Measurements from ENCODE around the gene PRUNE2.

DNA sequence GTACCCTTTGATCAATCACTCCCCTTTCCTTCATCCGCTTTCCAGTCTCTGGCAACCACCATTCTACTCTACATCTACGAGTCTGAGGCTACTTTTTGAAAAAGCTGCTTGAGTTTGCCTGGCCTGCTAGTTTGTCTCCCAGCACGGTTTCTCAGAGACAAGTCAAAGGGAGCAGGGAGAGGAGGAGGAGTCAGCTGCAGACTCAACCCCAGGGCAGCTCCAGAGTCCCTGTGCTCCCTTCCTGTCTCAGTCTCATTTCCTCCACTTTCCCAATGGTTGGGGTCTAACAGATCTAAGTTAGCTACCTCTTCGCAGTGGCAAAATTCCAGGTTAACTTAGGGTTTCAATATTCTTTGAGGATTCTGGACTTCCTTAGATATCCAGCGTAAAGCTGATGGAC, 221.7 kb downstream of the PRUNE2 start:
- TF ChIP-seq, protein P1, sequence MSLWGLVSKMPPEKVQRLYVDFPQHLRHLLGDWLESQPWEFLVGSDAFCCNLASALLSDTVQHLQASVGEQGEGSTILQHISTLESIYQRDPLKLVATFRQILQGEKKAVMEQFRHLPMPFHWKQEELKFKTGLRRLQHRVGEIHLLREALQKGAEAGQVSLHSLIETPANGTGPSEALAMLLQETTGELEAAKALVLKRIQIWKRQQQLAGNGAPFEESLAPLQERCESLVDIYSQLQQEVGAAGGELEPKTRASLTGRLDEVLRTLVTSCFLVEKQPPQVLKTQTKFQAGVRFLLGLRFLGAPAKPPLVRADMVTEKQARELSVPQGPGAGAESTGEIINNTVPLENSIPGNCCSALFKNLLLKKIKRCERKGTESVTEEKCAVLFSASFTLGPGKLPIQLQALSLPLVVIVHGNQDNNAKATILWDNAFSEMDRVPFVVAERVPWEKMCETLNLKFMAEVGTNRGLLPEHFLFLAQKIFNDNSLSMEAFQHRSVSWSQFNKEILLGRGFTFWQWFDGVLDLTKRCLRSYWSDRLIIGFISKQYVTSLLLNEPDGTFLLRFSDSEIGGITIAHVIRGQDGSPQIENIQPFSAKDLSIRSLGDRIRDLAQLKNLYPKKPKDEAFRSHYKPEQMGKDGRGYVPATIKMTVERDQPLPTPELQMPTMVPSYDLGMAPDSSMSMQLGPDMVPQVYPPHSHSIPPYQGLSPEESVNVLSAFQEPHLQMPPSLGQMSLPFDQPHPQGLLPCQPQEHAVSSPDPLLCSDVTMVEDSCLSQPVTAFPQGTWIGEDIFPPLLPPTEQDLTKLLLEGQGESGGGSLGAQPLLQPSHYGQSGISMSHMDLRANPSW (CRISPR knock-in tag; IDR thresholded peaks at IDR 0.05): no peak
- TF ChIP-seq, protein P2, sequence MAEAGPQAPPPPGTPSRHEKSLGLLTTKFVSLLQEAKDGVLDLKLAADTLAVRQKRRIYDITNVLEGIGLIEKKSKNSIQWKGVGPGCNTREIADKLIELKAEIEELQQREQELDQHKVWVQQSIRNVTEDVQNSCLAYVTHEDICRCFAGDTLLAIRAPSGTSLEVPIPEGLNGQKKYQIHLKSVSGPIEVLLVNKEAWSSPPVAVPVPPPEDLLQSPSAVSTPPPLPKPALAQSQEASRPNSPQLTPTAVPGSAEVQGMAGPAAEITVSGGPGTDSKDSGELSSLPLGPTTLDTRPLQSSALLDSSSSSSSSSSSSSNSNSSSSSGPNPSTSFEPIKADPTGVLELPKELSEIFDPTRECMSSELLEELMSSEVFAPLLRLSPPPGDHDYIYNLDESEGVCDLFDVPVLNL (CRISPR knock-in tag; IDR thresholded peaks at IDR 0.05; ENCODE audit: low read depth): no peak
- TF ChIP-seq TEAD4 (IDR thresholded peaks at IDR 0.05; ENCODE audit: low read length) (no peak), TEAD4 (CRISPR knock-in tag; IDR thresholded peaks at IDR 0.05; ENCODE audit: borderline replicate concordance) (no peak)

All from K562 (cell line).